ENCODE results near the gene ATXN7L3.

Gene ATXN7L3

GRCh38 chr17:44192750-44193149, 6.9 kb downstream of the ATXN7L3 start:
- no peaks in the 10 kb centered on the region for H3K27me3 ChIP-seq (ENCODE audit: control insufficient read depth in 1 of 2, insufficient read depth in 2 of 2, low read length in 2 of 2)
- H3K27ac ChIP-seq (ENCODE audit: low read depth, low read length) = peak overlapping the region; percentile 2
- H3K4me1 ChIP-seq (ENCODE audit: insufficient read depth, low read length) = peaks cover 18% of the 10 kb centered on the region
- no peak overlapping the region for H3K4me3 ChIP-seq (ENCODE audit: low read depth in 1 of 2, low read length in 2 of 2)
- peaks cover 62% of the 10 kb centered on the region for H3K36me3 ChIP-seq (ENCODE audit: insufficient read depth, low read length)
- no peak overlapping the region for H3K9ac ChIP-seq (ENCODE audit: low read length)
- H3K9me3 ChIP-seq (ENCODE audit: low read length) = no peaks in the 10 kb centered on the region

- H3K36me3 ChIP-seq (ENCODE audit: insufficient read depth, low read length) = peaks cover 55% of the 10 kb centered on the region
- H3K4me3 ChIP-seq (ENCODE audit: low read depth in 1 of 2, low read length in 2 of 2) = no peak overlapping the region
- no peaks in the 10 kb centered on the region for H3K27me3 ChIP-seq (ENCODE audit: control insufficient read depth in 1 of 2, insufficient read depth in 2 of 2, low read length in 2 of 2)
- peaks cover 15% of the 10 kb centered on the region for H3K4me1 ChIP-seq (ENCODE audit: insufficient read depth, low read length)
- H3K9ac ChIP-seq (ENCODE audit: low read length) = no peak overlapping the region
- H3K9me3 ChIP-seq (ENCODE audit: low read length) = no peaks in the 10 kb centered on the region
- peak overlapping the region; percentile 2 for H3K27ac ChIP-seq (ENCODE audit: low read depth, low read length)
Observed at GRCh38 chr17:44191941-44192496, 7.7 kb downstream of the ATXN7L3 start.

GRCh38 chr17:44191369-44191768, 8.3 kb downstream of the ATXN7L3 start:
- H3K9me3 ChIP-seq (ENCODE audit: low read length) = no peaks in the 10 kb centered on the region
- H3K9ac ChIP-seq (ENCODE audit: low read length) = no peak overlapping the region
- H3K36me3 ChIP-seq (ENCODE audit: insufficient read depth, low read length) = peaks cover 51% of the 10 kb centered on the region
- no peak overlapping the region for H3K27ac ChIP-seq (ENCODE audit: low read depth, low read length)
- H3K27me3 ChIP-seq (ENCODE audit: control insufficient read depth in 1 of 2, insufficient read depth in 2 of 2, low read length in 2 of 2) = no peaks in the 10 kb centered on the region
- H3K4me1 ChIP-seq (ENCODE audit: insufficient read depth, low read length) = peaks cover 13% of the 10 kb centered on the region
- H3K4me3 ChIP-seq (ENCODE audit: low read depth in 1 of 2, low read length in 2 of 2) = no peak overlapping the region

GRCh38 chr17:44190481-44190880, 9.2 kb downstream of the ATXN7L3 start:
- Histone ChIP-seq H3K27me3 (ENCODE audit: control insufficient read depth in 1 of 2, insufficient read depth in 2 of 2, low read length in 2 of 2) (no peaks in the 10 kb centered on the region), H3K9ac (ENCODE audit: low read length) (no peak overlapping the region), H3K9me3 (ENCODE audit: low read length) (no peaks in the 10 kb centered on the region), H3K4me3 (ENCODE audit: low read depth in 1 of 2, low read length in 2 of 2) (no peak overlapping the region), H3K36me3 (ENCODE audit: insufficient read depth, low read length) (peaks cover 47% of the 10 kb centered on the region), H3K27ac (ENCODE audit: low read depth, low read length) (no peak overlapping the region), H3K4me1 (ENCODE audit: insufficient read depth, low read length) (peaks cover 17% of the 10 kb centered on the region)

GRCh38 chr17:44188576-44189403, 10.9 kb downstream of the ATXN7L3 start:
- Histone ChIP-seq H3K27ac (ENCODE audit: low read depth, low read length) (no peak overlapping the region), H3K4me3 (ENCODE audit: low read depth in 1 of 2, low read length in 2 of 2) (no peak overlapping the region), H3K36me3 (ENCODE audit: insufficient read depth, low read length) (peaks cover 30% of the 10 kb centered on the region), H3K9me3 (ENCODE audit: low read length) (no peaks in the 10 kb centered on the region), H3K27me3 (ENCODE audit: control insufficient read depth in 1 of 2, insufficient read depth in 2 of 2, low read length in 2 of 2) (no peaks in the 10 kb centered on the region), H3K9ac (ENCODE audit: low read length) (no peak overlapping the region), H3K4me1 (ENCODE audit: insufficient read depth, low read length) (peaks cover 23% of the 10 kb centered on the region)

GRCh38 chr17:44187131-44187899, 12.4 kb downstream of the ATXN7L3 start:
- H3K36me3 ChIP-seq (ENCODE audit: insufficient read depth, low read length) = peaks cover 20% of the 10 kb centered on the region
- peak overlapping the region; percentile 75 to 99 for H3K4me3 ChIP-seq (ENCODE audit: low read depth in 1 of 2, low read length in 2 of 2)
- H3K27me3 ChIP-seq (ENCODE audit: control insufficient read depth in 1 of 2, insufficient read depth in 2 of 2, low read length in 2 of 2) = no peaks in the 10 kb centered on the region
- H3K4me1 ChIP-seq (ENCODE audit: insufficient read depth, low read length) = peaks cover 23% of the 10 kb centered on the region
- H3K9ac ChIP-seq (ENCODE audit: low read length) = peak overlapping the region; percentile 99
- H3K27ac ChIP-seq (ENCODE audit: low read depth, low read length) = peak overlapping the region; percentile 77
- no peaks in the 10 kb centered on the region for H3K9me3 ChIP-seq (ENCODE audit: low read length)

GRCh38 chr17:44186307-44187130, 13.2 kb downstream of the ATXN7L3 start, which contains the start of gene TMUB2:
TSS of gene TMUB2 (plus strand) at chr17:44186972. CDS start at chr17:44187709, 737 bp downstream.
- no peaks in the 10 kb centered on the region for H3K9me3 ChIP-seq (ENCODE audit: low read length)
- H3K9ac ChIP-seq (ENCODE audit: low read length) = peak within 1 kb of the TSS; percentile 99
- peaks cover 27% of the 10 kb centered on the region for H3K36me3 ChIP-seq (ENCODE audit: insufficient read depth, low read length)
- H3K27ac ChIP-seq (ENCODE audit: low read depth, low read length) = peak within 1 kb of the TSS; percentile 92
- H3K27me3 ChIP-seq (ENCODE audit: control insufficient read depth in 1 of 2, insufficient read depth in 2 of 2, low read length in 2 of 2) = no peaks in the 10 kb centered on the region
- H3K4me1 ChIP-seq (ENCODE audit: insufficient read depth, low read length) = peaks cover 23% of the 10 kb centered on the region
- H3K4me3 ChIP-seq (ENCODE audit: low read depth in 1 of 2, low read length in 2 of 2) = peak within 1 kb of the TSS; percentile 75 to 99

GRCh38 chr17:44184212-44184810, 15.4 kb downstream of the ATXN7L3 start:
- H3K27ac ChIP-seq (ENCODE audit: low read depth, low read length) = no peak overlapping the region
- H3K36me3 ChIP-seq (ENCODE audit: insufficient read depth, low read length) = peaks cover 13% of the 10 kb centered on the region
- H3K9ac ChIP-seq (ENCODE audit: low read length) = no peak overlapping the region
- peaks cover 23% of the 10 kb centered on the region for H3K4me1 ChIP-seq (ENCODE audit: insufficient read depth, low read length)
- no peak overlapping the region for H3K4me3 ChIP-seq (ENCODE audit: low read depth in 1 of 2, low read length in 2 of 2)
- H3K27me3 ChIP-seq (ENCODE audit: control insufficient read depth in 1 of 2, insufficient read depth in 2 of 2, low read length in 2 of 2) = no peaks in the 10 kb centered on the region
- no peaks in the 10 kb centered on the region for H3K9me3 ChIP-seq (ENCODE audit: low read length)

- Histone ChIP-seq H3K9ac (ENCODE audit: low read length) (no peak overlapping the region), H3K4me1 (ENCODE audit: insufficient read depth, low read length) (peaks cover 17% of the 10 kb centered on the region), H3K27ac (ENCODE audit: low read depth, low read length) (no peak overlapping the region), H3K27me3 (ENCODE audit: control insufficient read depth in 1 of 2, insufficient read depth in 2 of 2, low read length in 2 of 2) (no peaks in the 10 kb centered on the region), H3K36me3 (ENCODE audit: insufficient read depth, low read length) (peaks cover 7% of the 10 kb centered on the region), H3K9me3 (ENCODE audit: low read length) (no peaks in the 10 kb centered on the region), H3K4me3 (ENCODE audit: low read depth in 1 of 2, low read length in 2 of 2) (no peak overlapping the region)
Observed at GRCh38 chr17:44183024-44183423, 16.7 kb downstream of the ATXN7L3 start.

- Histone ChIP-seq H3K4me3 (ENCODE audit: low read depth in 1 of 2, low read length in 2 of 2) (no peak overlapping the region), H3K36me3 (ENCODE audit: insufficient read depth, low read length) (peaks cover 10% of the 10 kb centered on the region), H3K9me3 (ENCODE audit: low read length) (no peaks in the 10 kb centered on the region), H3K4me1 (ENCODE audit: insufficient read depth, low read length) (no peaks in the 10 kb centered on the region), H3K27me3 (ENCODE audit: control insufficient read depth in 1 of 2, insufficient read depth in 2 of 2, low read length in 2 of 2) (no peaks in the 10 kb centered on the region), H3K27ac (ENCODE audit: low read depth, low read length) (no peak overlapping the region), H3K9ac (ENCODE audit: low read length) (no peak overlapping the region)
Observed at GRCh38 chr17:44178133-44178532, 21.6 kb downstream of the ATXN7L3 start.

Data from muscle layer of colon (tissue), 2 donors.